ENCODE measurements around the gene PPP4R2. TPM values are rescaled to one million over a fixed set of nuclear protein-coding genes. Genes with fewer than 3 reads are reported as not detected.

Gene PPP4R2
- total and polyA plus RNA-seq, 2 of the 8 experiments (the other 6 are each of a cell fraction or from before 2014, with no cell fraction given), result 11.5 to 89.9 TPM

DNA sequence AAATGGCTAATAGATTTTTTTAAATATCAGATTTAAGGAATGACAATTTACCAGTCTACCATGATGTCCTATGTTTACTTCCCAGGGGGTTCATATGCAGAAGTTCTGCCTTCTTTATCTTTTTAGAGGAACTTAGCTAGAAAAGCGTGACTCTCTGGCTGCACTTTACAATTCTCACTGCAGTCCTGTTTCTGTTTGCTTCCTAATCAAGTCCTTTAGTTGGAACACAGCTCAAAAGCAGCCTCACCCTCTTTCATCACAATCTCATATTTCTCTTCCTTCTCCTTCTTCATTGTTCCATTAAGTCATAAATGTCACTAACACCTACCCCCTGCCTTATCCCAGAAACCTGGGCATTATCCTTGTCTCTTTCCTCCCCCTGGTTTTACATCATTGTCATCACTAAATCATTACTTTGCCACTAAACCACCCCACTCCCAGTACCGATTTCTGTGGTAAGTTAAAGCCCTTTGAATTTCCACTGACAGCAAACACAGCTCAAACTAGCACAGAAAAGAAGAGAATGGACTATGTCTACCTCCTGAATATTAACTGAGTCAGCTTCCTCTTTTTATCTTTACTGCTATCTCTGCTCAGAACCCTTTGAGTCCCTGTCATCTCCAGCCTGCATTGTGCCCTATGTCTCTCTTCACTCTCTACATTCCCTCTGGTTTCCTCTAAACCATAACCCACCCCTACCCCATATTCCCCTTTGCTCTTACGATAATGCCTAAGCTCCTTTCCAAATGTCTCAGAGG lies 13.8 kb upstream of the PPP4R2 start:
- Histone ChIP-seq H3K36me3 (ENCODE audit: control insufficient read depth in 2 of 4, insufficient read depth in 4 of 4, low read length in 3 of 4) (no peaks in the 10 kb centered on the region), H2BK5ac (ENCODE audit: low read depth, low read length) (no peak overlapping the region), H2BK120ac (replicated peaks; ENCODE audit: low read depth, low read length) (no peak overlapping the region), H2BK15ac (ENCODE audit: low read length) (no peak overlapping the region), H4K91ac (replicated peaks; ENCODE audit: insufficient read length, low read length) (no peak overlapping the region), H4K20me1 (replicated peaks in 1 of 2; ENCODE audit: control insufficient read depth in 1 of 2, insufficient read depth in 2 of 2, low read length in 2 of 2) (no peaks in the 10 kb centered on the region), H3K4me3 (ENCODE audit: extremely low read depth in 1 of 4, insufficient read depth in 2 of 4, low read depth in 3 of 4, low read length in 4 of 4) (no peak overlapping the region), H3K79me1 (ENCODE audit: low read depth, low read length) (no peaks in the 10 kb centered on the region), H2BK20ac (ENCODE audit: low read length) (no peak overlapping the region), H2AFZ (ENCODE audit: low read length) (no peak overlapping the region), H3K14ac (ENCODE audit: insufficient read length) (no peak overlapping the region), H3K4me1 (replicated peaks in 1 of 4; ENCODE audit: control insufficient read depth in 3 of 4, insufficient read depth in 4 of 4, low read length in 3 of 4) (no peaks in the 10 kb centered on the region), H3K9me3 (ENCODE audit: insufficient read depth in 2 of 2, low read depth in 1 of 2, low read length in 1 of 2) (peaks cover 5% of the 10 kb centered on the region in 2 experiments), H2BK12ac (ENCODE audit: low read depth, low read length) (no peak overlapping the region), H4K5ac (ENCODE audit: insufficient read length, low read depth, low read length) (no peak overlapping the region), H3K4ac (replicated peaks; ENCODE audit: insufficient read length, low read depth, low read length) (no peak overlapping the region), H3K23me2 (ENCODE audit: low read depth, low read length) (no peaks in the 10 kb centered on the region), H3K79me2 (ENCODE audit: control insufficient read depth in 1 of 2, insufficient read depth in 2 of 2, low read length in 2 of 2) (no peaks in the 10 kb centered on the region), H4K8ac (ENCODE audit: extremely low read depth, insufficient read depth, low read length) (no peak overlapping the region), H3K56ac (replicated peaks; ENCODE audit: insufficient read length, low read depth, low read length) (no peak overlapping the region), H3K4me2 (ENCODE audit: insufficient read depth in 1 of 2, low read depth in 2 of 2, low read length in 2 of 2) (no peak overlapping the region), H2AK5ac (ENCODE audit: low read depth, low read length) (no peak overlapping the region), H3K9ac (replicated peaks in 1 of 4; ENCODE audit: extremely low read depth in 1 of 4, low read depth in 3 of 4, low read length in 3 of 4) (no peak overlapping the region), H3K23ac (ENCODE audit: insufficient read length) (no peak overlapping the region), H3K27me3 (replicated peaks in 1 of 4; ENCODE audit: control insufficient read depth in 3 of 4, extremely low read depth in 1 of 4, insufficient read depth in 3 of 4, low read length in 3 of 4) (no peaks in the 10 kb centered on the region), H3K27ac (ENCODE audit: low read depth, low read length) (no peak overlapping the region), H3K18ac (ENCODE audit: extremely low read depth, low read length) (no peak overlapping the region)
- TF ChIP-seq RBBP5 (IDR thresholded peaks at IDR 0.05; ENCODE audit: borderline replicate concordance, low read depth, low read length) (no peak), KDM4A (IDR thresholded peaks at IDR 0.05; ENCODE audit: low read depth, low read length, severe bottlenecking) (no peak), RFX5 (IDR thresholded peaks at IDR 0.05; ENCODE audit: borderline replicate concordance, low read depth, low read length) (no peak), NRF1 (IDR thresholded peaks at IDR 0.05; ENCODE audit: low read depth, low read length) (no peak), GABPA (IDR thresholded peaks at IDR 0.05; ENCODE audit: borderline replicate concordance, insufficient read depth, low read length) (no peak), FOSL1 (IDR thresholded peaks at IDR 0.05; ENCODE audit: insufficient read depth, low read depth, low read length) (no peak), EP300 (IDR thresholded peaks at IDR 0.05; ENCODE audit: borderline replicate concordance in 1 of 2, low read depth in 2 of 2, low read length in 2 of 2) (no peak), SIN3A (conservative IDR thresholded peaks at IDR 0.05 in 1 of 2, IDR thresholded peaks at IDR 0.05 in 1 of 2; ENCODE audit: low read depth in 1 of 2, low read length in 2 of 2) (no peak), TAF7 (optimal IDR thresholded peaks at IDR 0.05; ENCODE audit: borderline replicate concordance, low read depth, low read length) (no peak)
- DNase-seq (ENCODE audit: low read depth in 1 of 2, low spot score in 2 of 2), result no peak
- FAIRE-seq, result no peak
- POLR2A ChIA-PET (ENCODE audit: partially characterized antibody), result interaction anchor here (1.7 kb wide), 1 partner anchor 14 kb away, joined by 6 read pairs; the partner anchor contains the start of gene PPP4R2
- 94% methylated on average over 3 of the region's 3 CpGs; no CpG with 5 or more reads in 1 of the 2 experiments for WGBS, 2 experiments (ENCODE audit: extremely low coverage in 1 of 2, insufficient coverage in 1 of 2, insufficient read length in 1 of 2, insufficient replicate concordance in 2 of 2, low coverage in 1 of 2, low lambda C conversion rate in 2 of 2, missing lambda C conversion rate in 1 of 2)
- CTCF ChIA-PET (ENCODE audit: partially characterized antibody), result interaction anchor here (0.7 to 4.8 kb wide), 6 partner anchors 10 to 102 kb away, joined by 3 to 31 read pairs (median 3); no protein-coding TSS in a partner anchor

Measured in H1 (cell line).